Activated CD8-positive, alpha-beta memory T cell treated with anti-CD3 and anti-CD28 coated beads, Interleukin-2, amount 10 ng/mL, durations not matched to agents 7 days and 5 days (primary cell): Measurements from ENCODE around the gene PSEN2. TPM values are rescaled to one million over a fixed set of nuclear protein-coding genes. Genes with fewer than 3 reads are reported as not detected.
A peak's percentile ranks its signal among the peaks of the same experiment; 100 is the strongest.
"Not testable (repeated sequence)": the region's sequence is repeated elsewhere in the genome, so short reads cannot be mapped to it uniquely, and the experiment has no call there.

ENCODE experiments used
- ATAC-seq: fragments of 150-1000 bp; cut with Tn5 transposase; one replicate; pipeline ENCODE4 v1.10.0; 2021; ENCODE audit warnings: moderate library complexity
- CTCF ChIA-PET: fragments of 350-600 bp; sonication (Branson Sonifier 250); formaldehyde crosslinking; loops from one replicate; lab custom pipeline; 2021; ENCODE audit warnings: antibody characterized with exemption; lab: Charles Lee
- DNase-seq: peaks from one replicate; pipeline ENCODE4 v3.0.0-alpha.2; 2020
- H3K27ac Mint-ChIP-seq: one replicate; pipeline ENCODE4 v1.8.0; 2021; ENCODE audit warnings: mild to moderate bottlenecking, mixed read lengths
- H3K27me3 Mint-ChIP-seq: one replicate; pipeline ENCODE4 v1.8.0; 2021; ENCODE audit warnings: mixed read lengths
- H3K36me3 Mint-ChIP-seq: one replicate; pipeline ENCODE4 v1.8.0; 2021; ENCODE audit warnings: mild to moderate bottlenecking, mixed read lengths
- H3K4me1 Mint-ChIP-seq: one replicate; pipeline ENCODE4 v1.8.0; 2021; ENCODE audit warnings: mixed read lengths
- H3K4me3 Mint-ChIP-seq: one replicate; pipeline ENCODE4 v1.8.0; 2021; ENCODE audit warnings: mild to moderate bottlenecking, moderate library complexity, mixed read lengths
- H3K9me3 Mint-ChIP-seq: one replicate; pipeline ENCODE4 v1.8.0; 2022; ENCODE audit warnings: low read depth, mixed read lengths
- total RNA-seq, 2 experiments: library from RNA; stranded (reverse); gene quantifications; one replicate each; pipeline ENCODE4 v1.2.3, GENCODE V29; 2021

Gene PSEN2
- total RNA-seq, 2 experiments from 2014 or later = 8.0 to 11.2 TPM

GRCh38 chr1:226919995-226920394 lies 49.6 kb downstream of the PSEN2 start:
- Mint-ChIP-seq H3K4me1 (peaks cover 7% of the 10 kb centered on the region), H3K27ac (no peak overlapping the region), H3K27me3 (no peaks in the 10 kb centered on the region), H3K9me3 (no peaks in the 10 kb centered on the region), H3K4me3 (no peak overlapping the region), H3K36me3 (no peaks in the 10 kb centered on the region)
- DNase-seq (no peak), ATAC-seq (no peak)
- CTCF ChIA-PET = interaction anchor here (2.7 kb wide), 1 partner anchor 17 kb away, joined by 7 read pairs; no protein-coding TSS in a partner anchor

- Mint-ChIP-seq H3K4me1 (peaks cover 2% of the 10 kb centered on the region), H3K36me3 (no peaks in the 10 kb centered on the region), H3K9me3 (no peaks in the 10 kb centered on the region), H3K27ac (no peak overlapping the region), H3K27me3 (no peaks in the 10 kb centered on the region), H3K4me3 (no peak overlapping the region)
- ATAC-seq (no peak), DNase-seq (no peak)
- CTCF ChIA-PET = interaction anchor here (2.7 kb wide), 1 partner anchor 16 kb away, joined by 7 read pairs; no protein-coding TSS in a partner anchor
Measured at GRCh38 chr1:226920446-226920894, 50.1 kb downstream of the PSEN2 start.

- Mint-ChIP-seq H3K9me3 (no peaks in the 10 kb centered on the region), H3K4me1 (no peaks in the 10 kb centered on the region), H3K36me3 (no peaks in the 10 kb centered on the region), H3K27me3 (no peaks in the 10 kb centered on the region), H3K4me3 (no peak overlapping the region), H3K27ac (no peak overlapping the region)
- ATAC-seq = no peak
- CTCF ChIA-PET = no interaction called here
- no peak for DNase-seq
Measured at GRCh38 chr1:226921504-226921903, 51.1 kb downstream of the PSEN2 start.

GRCh38 chr1:226929260-226930111 lies 59.1 kb downstream of the PSEN2 start:
- not testable (repeated sequence) for H3K4me1 Mint-ChIP-seq

GRCh38 chr1:226934483-226935237 lies 64.2 kb downstream of the PSEN2 start:
- Mint-ChIP-seq H3K9me3 (peaks cover 19% of the 10 kb centered on the region), H3K27ac (no peak overlapping the region), H3K4me3 (no peak overlapping the region), H3K4me1 (peaks cover 18% of the 10 kb centered on the region), H3K36me3 (peaks cover 19% of the 10 kb centered on the region), H3K27me3 (no peaks in the 10 kb centered on the region)
- CTCF ChIA-PET = no interaction called here
- DNase-seq = no peak
- no peak for ATAC-seq

More at GRCh38 chr1:226929260-226930111, 59.1 kb downstream of the PSEN2 start:
- H3K27ac Mint-ChIP-seq, H3K9me3 Mint-ChIP-seq, CTCF ChIA-PET, H3K27me3 Mint-ChIP-seq, ATAC-seq, DNase-seq, H3K4me3 Mint-ChIP-seq, H3K36me3 Mint-ChIP-seq: not testable (repeated sequence)

GRCh38 chr1:226937940-226938725 lies 67.7 kb downstream of the PSEN2 start:
- no peak for DNase-seq
- no peak for ATAC-seq
- H3K27ac Mint-ChIP-seq = peak overlapping the region; percentile 96
- H3K36me3 Mint-ChIP-seq = peaks cover 21% of the 10 kb centered on the region
- H3K4me1 Mint-ChIP-seq = peaks cover 31% of the 10 kb centered on the region
- H3K9me3 Mint-ChIP-seq = peaks cover 14% of the 10 kb centered on the region
- CTCF ChIA-PET = interaction anchor here (0.8 to 1.9 kb wide), 6 partner anchors 9 to 312 kb away, joined by 3 to 7 read pairs (median 4); no protein-coding TSS in a partner anchor
- peak overlapping the region; percentile 80 for H3K4me3 Mint-ChIP-seq
- H3K27me3 Mint-ChIP-seq = no peaks in the 10 kb centered on the region

- DNase-seq (no peak), ATAC-seq (no peak)
- H3K4me1 Mint-ChIP-seq = peaks cover 32% of the 10 kb centered on the region
- peaks cover 20% of the 10 kb centered on the region for H3K36me3 Mint-ChIP-seq
- no peaks in the 10 kb centered on the region for H3K27me3 Mint-ChIP-seq
- H3K4me3 Mint-ChIP-seq = peak overlapping the region; percentile 80
- peaks cover 13% of the 10 kb centered on the region for H3K9me3 Mint-ChIP-seq
- CTCF ChIA-PET = interaction anchor here (0.7 to 2.0 kb wide), 6 partner anchors 26 to 604 kb away, joined by 3 to 7 read pairs (median 4); no protein-coding TSS in a partner anchor
- H3K27ac Mint-ChIP-seq = peak overlapping the region; percentile 96
Measured at GRCh38 chr1:226938903-226939437, 68.6 kb downstream of the PSEN2 start.

GRCh38 chr1:226939438-226940028 lies 69.1 kb downstream of the PSEN2 start:
- Mint-ChIP-seq H3K9me3 (peaks cover 10% of the 10 kb centered on the region), H3K27ac (peak overlapping the region; percentile 96), H3K36me3 (peaks cover 16% of the 10 kb centered on the region), H3K4me3 (peak overlapping the region; percentile 80), H3K27me3 (no peaks in the 10 kb centered on the region), H3K4me1 (peaks cover 32% of the 10 kb centered on the region)
- CTCF ChIA-PET = interaction anchor here (0.7 to 2.0 kb wide), 9 partner anchors 27 to 603 kb away, joined by 3 to 7 read pairs (median 4); no protein-coding TSS in a partner anchor
- ATAC-seq = peak; percentile 38
- no peak for DNase-seq

GRCh38 chr1:226940029-226940805 lies 69.8 kb downstream of the PSEN2 start, which contains the start of gene COQ8A:
TSS of gene COQ8A (plus strand) at chr1:226940294. CDS start at chr1:226961386, 21,092 bp downstream.
- H3K27me3 Mint-ChIP-seq = no peaks in the 10 kb centered on the region
- H3K9me3 Mint-ChIP-seq = peaks cover 4% of the 10 kb centered on the region
- peaks cover 11% of the 10 kb centered on the region for H3K36me3 Mint-ChIP-seq
- ATAC-seq (peak; percentile 96), DNase-seq (peak; percentile 99)
- peak within 1 kb of the TSS; percentile 80 for H3K4me3 Mint-ChIP-seq
- H3K27ac Mint-ChIP-seq = peak within 1 kb of the TSS; percentile 96
- H3K4me1 Mint-ChIP-seq = peaks cover 32% of the 10 kb centered on the region
- CTCF ChIA-PET = interaction anchor here (1.0 to 2.0 kb wide), 6 partner anchors 28 to 314 kb away, joined by 3 to 7 read pairs (median 5); no protein-coding TSS in a partner anchor

- H3K36me3 Mint-ChIP-seq = peaks cover 7% of the 10 kb centered on the region
- no peaks in the 10 kb centered on the region for H3K27me3 Mint-ChIP-seq
- CTCF ChIA-PET = interaction anchor here (1.1 to 2.0 kb wide), 5 partner anchors 29 to 287 kb away, joined by 3 to 7 read pairs (median 5); no protein-coding TSS in a partner anchor
- peaks cover 32% of the 10 kb centered on the region for H3K4me1 Mint-ChIP-seq
- peak overlapping the region; percentile 80 for H3K27ac Mint-ChIP-seq
- ATAC-seq (no peak), DNase-seq (no peak)
- H3K9me3 Mint-ChIP-seq = no peaks in the 10 kb centered on the region
- H3K4me3 Mint-ChIP-seq = peak overlapping the region; percentile 80
Measured at GRCh38 chr1:226940806-226941067, 70.3 kb downstream of the PSEN2 start.

GRCh38 chr1:226942392-226942791 lies 72.0 kb downstream of the PSEN2 start:
- Mint-ChIP-seq H3K27ac (no peak overlapping the region), H3K4me1 (peaks cover 29% of the 10 kb centered on the region), H3K4me3 (no peak overlapping the region), H3K27me3 (no peaks in the 10 kb centered on the region), H3K9me3 (no peaks in the 10 kb centered on the region), H3K36me3 (peaks cover 3% of the 10 kb centered on the region)
- no peak for ATAC-seq
- DNase-seq = no peak
- CTCF ChIA-PET = no interaction called here
